Endothelial cell of umbilical vein (primary cell): ENCODE results near the gene SLC47A1. TPM values are rescaled to one million over a fixed set of nuclear protein-coding genes. Genes with fewer than 3 reads are reported as not detected.

Source experiments
- BruUV-seq: library from RNA; stranded (reverse); fragments of 400-500 nt; replicated peaks from 2 replicates; lab custom pipeline; 2021; lab: Mats Ljungman, UMichigan
- CTCF ChIA-PET: fragments of 300-600, 350-600 bp; sonication (Branson Sonifier 250); formaldehyde crosslinking; loops from one replicate; lab custom pipeline; 2021; ENCODE audit warnings: antibody characterized with exemption, inconsistent platforms; lab: Charles Lee
- POLR2A ChIA-PET: fragments of 300-600, 350-600 bp; sonication (Branson Sonifier 250); formaldehyde crosslinking; loops from one replicate; lab custom pipeline; 2021; ENCODE audit warnings: antibody characterized with exemption, inconsistent platforms; lab: Charles Lee
- DNase-seq: peaks from one replicate; pipeline ENCODE4 v3.0.0-alpha.2; 2011; ENCODE audit warnings: low read depth, low spot score
- FAIRE-seq: peaks from 2 replicates; lab custom pipeline; 2011; peaks lifted over from hg19 to GRCh38; lab: Jason Lieb, UNC
- H2AFZ ChIP-seq: 2 replicates; pipeline ENCODE4 v1.6.0; 2012; ENCODE audit warnings: low read depth, low read length, control low read depth, inconsistent platforms
- H3K27ac ChIP-seq: 2 replicates; pipeline ENCODE4 v1.5.1; 2011; ENCODE audit warnings: low read depth, mild to moderate bottlenecking, control low read depth, low read length, moderate library complexity; ENCODE audit not compliant: insufficient read depth
- H3K27me3 ChIP-seq, 2 experiments: 2 replicates each; pipeline versions ENCODE4 v1.6.0 to v1.6.1; 2011; ENCODE audit warnings: low read length in 2 of 2, mixed read lengths in 1 of 2; ENCODE audit not compliant: control insufficient read depth in 2 of 2, insufficient read depth in 2 of 2
- H3K36me3 ChIP-seq, 2 experiments: 2 replicates in 1 of 2; 3 replicates in 1 of 2; pipeline ENCODE4 v1.5.1; 2011; ENCODE audit warnings: low read length in 2 of 2, mild to moderate bottlenecking in 1 of 2, moderate library complexity in 1 of 2; ENCODE audit not compliant: control insufficient read depth in 2 of 2, insufficient read depth in 2 of 2; ENCODE audit errors: extremely low read depth in 1 of 2
- H3K4me1 ChIP-seq: 3 replicates; pipeline ENCODE4 v1.5.1; 2011; ENCODE audit warnings: mild to moderate bottlenecking, low read length; ENCODE audit not compliant: control insufficient read depth, insufficient read depth; ENCODE audit errors: extremely low read depth
- H3K4me2 ChIP-seq: 2 replicates; pipeline ENCODE4 v1.6.1; 2011; ENCODE audit warnings: low read length, control low read depth, mixed read lengths; ENCODE audit not compliant: insufficient read depth
- H3K4me3 ChIP-seq, 3 experiments: fragments of 200-600 bp in 1 of 3; sonication (generic), shearing (Covaris generic) in 1 of 3; replicated peaks in 1 of 3; 2 replicates each; pipeline ENCODE4 v1.5.1; 2011 to 2016; ENCODE audit warnings: control low read depth in 3 of 3, low read length in 3 of 3, mild to moderate bottlenecking in 2 of 3, inconsistent platforms in 1 of 3, low read depth in 1 of 3, moderate library complexity in 1 of 3; ENCODE audit not compliant: insufficient read depth in 1 of 3
- H3K79me2 ChIP-seq: 2 replicates; pipeline ENCODE4 v1.6.0; 2012; ENCODE audit warnings: low read length, inconsistent platforms; ENCODE audit not compliant: control insufficient read depth, insufficient read depth
- H3K9ac ChIP-seq: replicated peaks from 2 replicates; pipeline ENCODE3; 2011; ENCODE audit warnings: low read length, control low read depth; ENCODE audit not compliant: insufficient read depth; ENCODE audit errors: extremely low read depth
- H3K9me1 ChIP-seq: replicated peaks from 3 replicates; pipeline ENCODE4 v1.6.0; 2011; ENCODE audit warnings: mild to moderate bottlenecking, low read length; ENCODE audit not compliant: control insufficient read depth, insufficient read depth; ENCODE audit errors: extremely low read depth
- H3K9me3 ChIP-seq: replicated peaks from 2 replicates; pipeline ENCODE4 v1.5.1; 2012; ENCODE audit warnings: low read length, inconsistent platforms; ENCODE audit not compliant: control insufficient read depth, insufficient read depth
- H4K20me1 ChIP-seq: replicated peaks from 2 replicates; pipeline ENCODE3; 2011; ENCODE audit warnings: mild to moderate bottlenecking, low read length; ENCODE audit not compliant: control insufficient read depth, insufficient read depth; ENCODE audit errors: extremely low read depth
- EZH2 ChIP-seq: IDR thresholded peaks from 2 replicates; pipeline ENCODE4 v1.6.1; 2012; ENCODE audit warnings: borderline replicate concordance, low read depth, mild to moderate bottlenecking, moderate library complexity, low read length, inconsistent platforms; ENCODE audit not compliant: severe bottlenecking
- FOS ChIP-seq: IDR thresholded peaks from 2 replicates; pipeline ENCODE4 v1.6.1; 2011; ENCODE audit warnings: mild to moderate bottlenecking, low read length, moderate library complexity, borderline replicate concordance; ENCODE audit not compliant: insufficient read depth
- GATA2 ChIP-seq: IDR thresholded peaks from 2 replicates; pipeline ENCODE4 v1.7.0; 2011; ENCODE audit warnings: low read depth, mild to moderate bottlenecking, moderate library complexity, mixed read lengths, low read length; ENCODE audit not compliant: insufficient read length, insufficient read depth
- JUN ChIP-seq: IDR thresholded peaks from 2 replicates; pipeline ENCODE4 v1.6.1; 2011; ENCODE audit warnings: borderline replicate concordance, low read depth; ENCODE audit not compliant: insufficient read length, insufficient read depth
- MYC ChIP-seq: IDR thresholded peaks from one replicate; pipeline ENCODE4 v1.6.1; 2011; ENCODE audit warnings: mild to moderate bottlenecking, low read depth, low read length
- POLR2A ChIP-seq: IDR thresholded peaks from 2 replicates; pipeline ENCODE4 v1.6.1; 2012; ENCODE audit warnings: low read depth, mild to moderate bottlenecking, control low read depth, low read length
- POLR2AphosphoS5 ChIP-seq: IDR thresholded peaks from 2 replicates; pipeline ENCODE4 v1.6.1; 2012; ENCODE audit warnings: low read depth, mild to moderate bottlenecking, control low read depth, low read length, moderate library complexity; ENCODE audit not compliant: insufficient read depth
- dilution Hi-C: fragments of 300-500 bp; cut with MboI; formaldehyde crosslinking; loops from one replicate; pipeline ENCODE4 v1.15.0; 2019; ENCODE audit warnings: low sequenced_read_pairs; ENCODE audit not compliant: extremely low pct_ligation_motif_present
- intact Hi-C: fragments of 100-400 bp; cut with micrococcal nuclease; formaldehyde crosslinking; loops from one replicate; pipeline ENCODE4 v1.10.0; 2022
- polyA plus RNA-seq, 4 experiments: library from polyadenylated mRNA; depleted of rRNA in 3 of 4; stranded (reverse) in 3 of 4; unstranded in 1 of 4; fragments of >200 nt; gene quantifications; 2 replicates each; pipeline versions ENCODE4 v1.2.1 to v1.2.3, GENCODE V29; 2011 to 2012; ENCODE audit warnings: missing spikeins in 1 of 4
- total RNA-seq: library from RNA; stranded (reverse); gene quantifications from 2 replicates; pipeline ENCODE4 v1.2.3, GENCODE V29; 2021
- TF ChIP-seq, protein P1 (sequence below): IDR thresholded peaks from 2 replicates; pipeline ENCODE4 v1.6.1; 2011; ENCODE audit not compliant: insufficient read depth, insufficient read length
- TF ChIP-seq, protein P2 (sequence below), 2 donors: IDR thresholded peaks; 1 replicate in 1 of 2; 2 replicates in 1 of 2; pipeline ENCODE4 v1.5.1; 2011; ENCODE audit warnings: low read length in 2 of 2, mild to moderate bottlenecking in 2 of 2, moderate library complexity in 2 of 2, control low read depth in 1 of 2, inconsistent platforms in 1 of 2, low read depth in 1 of 2; ENCODE audit not compliant: insufficient read depth in 1 of 2; ENCODE audit errors: extremely low read depth in 1 of 2

Gene SLC47A1
- total and polyA plus RNA-seq, 2 donors (not counting 3 experiments of a cell fraction or from before 2014, with no cell fraction given), result 3.3 to 6.9 TPM

DNA sequence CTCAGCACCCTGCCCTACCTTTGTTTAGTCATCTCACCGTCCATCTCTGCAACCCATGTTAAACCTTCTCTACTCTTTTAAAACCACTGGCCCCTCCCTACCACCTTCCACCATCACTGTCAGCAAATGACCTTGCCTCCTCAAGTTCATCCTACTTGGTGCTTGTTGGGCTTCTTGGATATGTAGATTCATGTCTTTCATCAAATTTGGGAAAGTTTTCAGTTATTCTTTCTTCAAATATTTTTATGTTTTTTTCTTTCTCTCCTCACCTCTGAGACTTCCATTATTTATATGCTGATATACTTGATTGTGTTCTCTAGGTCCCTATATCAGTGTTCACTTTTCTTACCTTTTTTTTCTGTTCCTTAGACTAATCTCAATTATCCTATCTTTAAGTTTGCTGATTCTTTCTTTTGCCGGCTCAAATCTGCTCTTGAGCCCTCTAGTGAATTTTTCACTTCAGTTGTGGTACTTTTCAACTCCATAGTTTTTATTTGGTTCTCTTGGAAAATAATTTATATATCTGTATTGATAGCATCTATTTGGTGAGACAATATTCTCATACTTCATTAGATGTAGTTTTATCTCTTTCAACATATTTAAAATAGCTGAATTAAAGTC, 86.2 kb downstream of the SLC47A1 start:
- H3K4me2 ChIP-seq, result no peak overlapping the region
- H3K4me3 ChIP-seq, result no peak overlapping the region
- intact Hi-C loops (no loop called here), dilution Hi-C loops (no loop called here)
- no peaks in the 10 kb centered on the region for H4K20me1 ChIP-seq
- H3K79me2 ChIP-seq, result no peaks in the 10 kb centered on the region
- POLR2A ChIA-PET, result no interaction called here
- no peak overlapping the region for H3K27ac ChIP-seq
- no peak for FAIRE-seq
- H3K27me3 ChIP-seq, result peaks cover 0 to 5% of the 10 kb centered on the region in 2 experiments
- H3K9ac ChIP-seq, result no peak overlapping the region
- CTCF ChIA-PET, result no interaction called here
- no peaks in the 10 kb centered on the region for H3K9me3 ChIP-seq
- no peaks in the 10 kb centered on the region for H3K36me3 ChIP-seq
- BruUV-seq, result no TSS peak
- DNase-seq, result no peak
- no peaks in the 10 kb centered on the region for H3K9me1 ChIP-seq
- no peak overlapping the region for H2AFZ ChIP-seq
- H3K4me1 ChIP-seq, result no peaks in the 10 kb centered on the region
- TF ChIP-seq FOS (no peak), POLR2AphosphoS5 (no peak)
- TF ChIP-seq, protein P1, sequence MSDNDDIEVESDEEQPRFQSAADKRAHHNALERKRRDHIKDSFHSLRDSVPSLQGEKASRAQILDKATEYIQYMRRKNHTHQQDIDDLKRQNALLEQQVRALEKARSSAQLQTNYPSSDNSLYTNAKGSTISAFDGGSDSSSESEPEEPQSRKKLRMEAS, result no peak

DNA sequence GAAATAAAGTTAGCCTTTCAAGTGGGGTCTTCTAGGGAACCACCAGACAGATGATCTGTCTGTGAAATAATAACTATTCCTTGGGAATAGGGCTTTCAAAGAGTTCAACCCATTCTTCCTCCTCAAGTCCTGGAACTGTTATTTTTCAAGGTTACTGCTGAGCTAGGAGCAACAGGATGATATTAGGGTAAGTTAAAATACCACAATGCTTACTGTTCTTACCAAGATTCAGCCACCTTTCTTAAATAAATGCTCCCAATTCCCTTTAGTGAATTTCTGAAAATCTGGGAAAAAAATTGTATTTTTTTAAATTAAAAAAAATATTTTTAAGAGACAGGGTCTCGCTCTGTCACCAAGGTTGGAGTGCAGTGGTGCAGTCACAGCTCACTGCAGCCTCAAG, 88.0 kb downstream of the SLC47A1 start:
- Histone ChIP-seq H3K79me2 (no peaks in the 10 kb centered on the region), H3K36me3 (no peaks in the 10 kb centered on the region), H2AFZ (no peak overlapping the region), H3K4me1 (no peaks in the 10 kb centered on the region), H3K4me2 (no peak overlapping the region), H3K9me1 (no peaks in the 10 kb centered on the region), H3K27me3 (peaks cover 0 to 5% of the 10 kb centered on the region in 2 experiments), H3K27ac (no peak overlapping the region), H3K4me3 (no peak overlapping the region), H3K9me3 (no peaks in the 10 kb centered on the region), H3K9ac (no peak overlapping the region), H4K20me1 (no peaks in the 10 kb centered on the region)
- CTCF ChIA-PET, result no interaction called here
- TF ChIP-seq GATA2 (no peak), JUN (no peak), EZH2 (no peak), POLR2AphosphoS5 (no peak), MYC (no peak), POLR2A (no peak), FOS (no peak)
- TF ChIP-seq, protein P1, result no peak
- TF ChIP-seq, protein P2, sequence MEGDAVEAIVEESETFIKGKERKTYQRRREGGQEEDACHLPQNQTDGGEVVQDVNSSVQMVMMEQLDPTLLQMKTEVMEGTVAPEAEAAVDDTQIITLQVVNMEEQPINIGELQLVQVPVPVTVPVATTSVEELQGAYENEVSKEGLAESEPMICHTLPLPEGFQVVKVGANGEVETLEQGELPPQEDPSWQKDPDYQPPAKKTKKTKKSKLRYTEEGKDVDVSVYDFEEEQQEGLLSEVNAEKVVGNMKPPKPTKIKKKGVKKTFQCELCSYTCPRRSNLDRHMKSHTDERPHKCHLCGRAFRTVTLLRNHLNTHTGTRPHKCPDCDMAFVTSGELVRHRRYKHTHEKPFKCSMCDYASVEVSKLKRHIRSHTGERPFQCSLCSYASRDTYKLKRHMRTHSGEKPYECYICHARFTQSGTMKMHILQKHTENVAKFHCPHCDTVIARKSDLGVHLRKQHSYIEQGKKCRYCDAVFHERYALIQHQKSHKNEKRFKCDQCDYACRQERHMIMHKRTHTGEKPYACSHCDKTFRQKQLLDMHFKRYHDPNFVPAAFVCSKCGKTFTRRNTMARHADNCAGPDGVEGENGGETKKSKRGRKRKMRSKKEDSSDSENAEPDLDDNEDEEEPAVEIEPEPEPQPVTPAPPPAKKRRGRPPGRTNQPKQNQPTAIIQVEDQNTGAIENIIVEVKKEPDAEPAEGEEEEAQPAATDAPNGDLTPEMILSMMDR (IDR thresholded peaks at IDR 0.05; ENCODE audit: extremely low read depth in 1 of 2, insufficient read depth in 1 of 2, low read depth in 1 of 2, low read length in 2 of 2), result no peak
- no TSS peak for BruUV-seq
- dilution Hi-C loops, result no loop called here
- POLR2A ChIA-PET, result no interaction called here
- FAIRE-seq (no peak), DNase-seq (no peak)
- intact Hi-C loops, result no loop called here
